HG03108 (cell line): ENCODE results near the gene MAPK1.

Experiments used
- ATAC-seq: cut with Tn5 transposase; IDR thresholded peaks from one replicate; pipeline ENCODE4 v1.9.1; 2021; ENCODE audit warnings: moderate library complexity; ENCODE audit not compliant: unreplicated experiment

MAPK1 gene

DNA sequence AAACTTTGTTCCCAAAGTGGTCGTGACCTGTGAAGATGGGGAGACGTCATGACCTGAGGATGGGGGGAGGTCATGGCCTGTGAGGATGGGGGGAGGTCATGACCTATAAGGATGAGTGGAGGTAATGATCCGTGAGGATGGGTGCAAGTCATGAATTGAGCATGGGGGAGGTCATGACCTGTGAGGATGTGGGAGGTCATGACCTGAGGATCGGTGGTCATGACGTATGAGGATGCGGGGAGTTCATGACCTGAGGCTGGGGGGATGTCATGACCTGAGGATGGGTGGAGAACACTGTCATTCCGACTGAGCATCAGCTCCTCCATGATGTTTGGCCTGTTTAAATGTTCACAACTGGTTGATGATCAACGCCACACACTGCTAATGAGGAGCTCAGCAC, 157.8 kb downstream of the MAPK1 start:
- no peak for ATAC-seq

GRCh38 chr22:21708960-21709359, 158.5 kb downstream of the MAPK1 start:
- no peak for ATAC-seq

DNA sequence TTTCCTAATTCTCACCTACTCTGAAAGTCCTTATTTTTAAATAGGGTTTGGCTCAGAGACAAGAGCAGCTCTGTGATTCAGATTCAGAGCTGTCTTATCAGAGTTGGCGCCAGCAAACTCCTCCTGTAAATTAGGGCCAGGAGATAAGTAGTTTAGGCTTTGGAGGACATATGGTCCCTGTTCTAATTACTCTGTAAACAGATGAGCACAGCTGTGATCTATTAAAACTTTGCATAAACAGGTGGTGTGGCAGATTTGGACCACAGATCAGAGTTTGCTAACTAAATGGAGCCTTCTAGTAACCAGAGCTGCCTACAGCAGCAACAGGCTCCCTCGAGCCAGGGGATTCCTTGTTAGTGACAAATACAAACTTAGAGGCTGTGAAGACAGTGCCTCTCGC, 159.8 kb downstream of the MAPK1 start:
- ATAC-seq = no peak
